IPS-18a (cell line): ENCODE results near the gene MSI1.
A peak's percentile ranks its signal among the peaks of the same experiment; 100 is the strongest.

Source experiments
- H3K27ac ChIP-seq: one replicate; pipeline ENCODE4 v1.5.1; 2013; ENCODE audit warnings: low read length
- H3K27me3 ChIP-seq: one replicate; pipeline ENCODE4 v1.6.1; 2013; ENCODE audit warnings: mild to moderate bottlenecking, low read length; ENCODE audit not compliant: control insufficient read depth, insufficient read depth
- H3K36me3 ChIP-seq: one replicate; pipeline ENCODE4 v1.6.1; 2013; ENCODE audit warnings: low read depth, low read length; ENCODE audit not compliant: control insufficient read depth
- H3K4me1 ChIP-seq: one replicate; pipeline ENCODE4 v1.6.1; 2013; ENCODE audit warnings: low read depth, low read length; ENCODE audit not compliant: control insufficient read depth
- H3K4me3 ChIP-seq: one replicate; pipeline ENCODE4 v1.5.1; 2013; ENCODE audit warnings: low read length
- H3K9ac ChIP-seq: one replicate; pipeline ENCODE4 v1.6.1; 2013; ENCODE audit warnings: mild to moderate bottlenecking, low read length, moderate library complexity
- H3K9me3 ChIP-seq: one replicate; pipeline ENCODE4 v1.6.1; 2013; ENCODE audit warnings: low read depth, low read length; ENCODE audit not compliant: control insufficient read depth

Gene MSI1

GRCh38 chr12:120368789-120369602, at the start of gene MSI1:
TSS of gene MSI1 (minus strand) at chr12:120369164. CDS start at chr12:120369091, 73 bp downstream.
- Histone ChIP-seq H3K9me3 (no peaks in the 10 kb centered on the region), H3K4me3 (peak within 1 kb of the TSS; percentile 75), H3K9ac (peak within 1 kb of the TSS; percentile 65), H3K27me3 (peaks cover 10% of the 10 kb centered on the region), H3K4me1 (peaks cover 24% of the 10 kb centered on the region), H3K27ac (no peak within 1 kb of the TSS), H3K36me3 (peaks cover 18% of the 10 kb centered on the region)

- no peak overlapping the region for H3K27ac ChIP-seq
- peaks cover 7% of the 10 kb centered on the region for H3K4me1 ChIP-seq
- H3K4me3 ChIP-seq, result no peak overlapping the region
- H3K9me3 ChIP-seq, result no peaks in the 10 kb centered on the region
- H3K36me3 ChIP-seq, result no peaks in the 10 kb centered on the region
- H3K9ac ChIP-seq, result no peak overlapping the region
- no peaks in the 10 kb centered on the region for H3K27me3 ChIP-seq
Measured at GRCh38 chr12:120417917-120418580, 49.1 kb upstream of the MSI1 start.

DNA sequence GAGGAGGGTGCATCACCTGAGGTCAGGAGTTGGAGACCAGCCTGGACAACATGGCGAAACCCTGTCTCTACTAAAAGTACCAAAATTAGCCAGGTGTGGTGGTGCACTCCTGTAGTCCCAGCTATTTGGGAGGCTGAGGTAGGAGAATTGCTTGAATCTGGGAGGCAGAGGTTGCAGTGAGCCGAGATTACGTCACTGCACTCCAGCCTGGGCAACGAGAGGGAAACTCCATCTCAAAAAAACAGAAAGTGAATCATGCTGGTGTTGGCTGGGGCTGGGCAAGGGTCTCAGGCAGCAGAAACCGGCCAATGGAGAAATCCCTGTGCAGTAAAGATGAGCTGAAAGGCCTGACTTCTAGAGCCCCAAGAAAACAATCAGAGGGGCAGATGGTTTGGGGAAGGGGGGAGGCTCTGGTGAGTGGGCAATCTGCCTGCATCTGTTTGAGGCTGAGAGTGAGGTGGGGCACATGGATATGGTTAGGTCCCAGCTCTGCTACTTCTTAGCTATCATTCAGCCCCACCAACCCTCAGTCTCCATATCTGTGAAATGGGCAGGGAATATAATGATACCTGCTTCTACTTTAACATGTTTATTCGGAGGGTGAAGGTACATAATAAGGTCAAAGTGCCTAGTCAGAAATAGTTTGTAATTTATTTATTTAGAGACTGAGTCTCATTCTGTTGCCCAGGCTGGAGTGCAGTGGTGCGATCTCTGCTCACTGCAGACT, 47.7 kb upstream of the MSI1 start:
- H3K36me3 ChIP-seq, result no peaks in the 10 kb centered on the region
- no peak overlapping the region for H3K27ac ChIP-seq
- no peak overlapping the region for H3K9ac ChIP-seq
- H3K27me3 ChIP-seq, result no peaks in the 10 kb centered on the region
- no peaks in the 10 kb centered on the region for H3K9me3 ChIP-seq
- no peak overlapping the region for H3K4me3 ChIP-seq
- H3K4me1 ChIP-seq, result peaks cover 9% of the 10 kb centered on the region

DNA sequence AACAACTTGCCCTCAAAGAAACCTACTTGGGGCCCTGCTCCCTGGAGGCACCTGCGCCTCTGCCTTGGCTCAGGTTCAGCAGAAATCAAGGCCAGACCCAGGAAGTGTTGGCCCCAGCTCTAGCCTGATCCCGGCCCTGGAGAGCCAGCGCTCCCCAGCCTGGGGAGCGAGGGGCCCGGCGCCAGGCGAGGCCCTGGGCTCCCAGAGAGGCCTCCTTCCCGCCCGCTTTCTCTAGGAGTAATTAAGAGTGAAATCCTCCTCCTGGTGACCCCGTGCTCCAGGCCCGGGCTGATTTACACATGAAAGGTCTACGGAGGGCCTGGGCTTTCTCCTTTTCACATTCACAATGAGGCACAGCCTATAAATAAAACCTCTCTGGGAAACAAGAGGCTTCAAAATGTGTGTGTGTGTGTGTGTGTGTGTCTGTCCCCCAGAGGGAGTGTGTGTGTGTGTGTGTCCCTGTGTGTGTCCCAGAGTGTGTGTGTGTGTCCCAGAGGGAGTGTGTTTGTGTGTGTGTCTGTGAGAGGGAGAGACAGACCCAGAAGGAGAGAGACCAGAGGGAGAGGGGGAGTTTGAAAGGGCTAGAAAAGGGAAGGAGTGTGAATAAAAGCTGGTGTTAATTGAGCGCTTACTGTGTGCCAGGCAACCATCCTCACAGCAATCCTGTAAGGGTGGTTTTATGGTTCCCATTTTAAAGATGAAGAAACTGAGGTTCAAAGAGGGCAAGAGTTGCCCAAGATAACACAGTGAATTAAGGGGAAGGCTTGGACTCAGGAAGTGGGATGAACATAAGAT, 45.1 kb upstream of the MSI1 start:
- Histone ChIP-seq H3K27ac (peak overlapping the region; percentile 67), H3K4me1 (peaks cover 9% of the 10 kb centered on the region), H3K36me3 (no peaks in the 10 kb centered on the region), H3K9me3 (no peaks in the 10 kb centered on the region), H3K9ac (peak overlapping the region; percentile 67), H3K4me3 (peak overlapping the region; percentile 13), H3K27me3 (no peaks in the 10 kb centered on the region)

DNA sequence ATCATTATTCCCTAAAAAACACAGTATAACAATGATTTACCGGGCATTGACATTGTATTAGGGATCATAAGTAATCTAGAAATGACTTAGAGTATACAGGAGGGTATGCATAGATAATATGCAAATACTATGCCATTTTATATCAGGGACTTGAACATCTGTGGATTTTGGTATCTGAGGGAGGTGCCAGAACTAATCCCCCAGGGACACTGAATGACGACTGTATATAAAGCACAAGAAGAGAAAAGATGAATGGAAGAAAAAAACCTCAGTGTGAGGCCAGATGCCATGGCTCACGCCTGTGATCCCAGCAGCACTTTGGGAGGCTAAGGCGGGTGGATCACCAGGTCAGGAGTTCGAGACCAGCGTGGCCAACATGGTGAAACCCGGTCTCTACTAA, 43.5 kb upstream of the MSI1 start:
- Histone ChIP-seq H3K27me3 (no peaks in the 10 kb centered on the region), H3K9ac (no peak overlapping the region), H3K4me1 (peaks cover 9% of the 10 kb centered on the region), H3K36me3 (no peaks in the 10 kb centered on the region), H3K27ac (no peak overlapping the region), H3K4me3 (no peak overlapping the region), H3K9me3 (no peaks in the 10 kb centered on the region)

DNA sequence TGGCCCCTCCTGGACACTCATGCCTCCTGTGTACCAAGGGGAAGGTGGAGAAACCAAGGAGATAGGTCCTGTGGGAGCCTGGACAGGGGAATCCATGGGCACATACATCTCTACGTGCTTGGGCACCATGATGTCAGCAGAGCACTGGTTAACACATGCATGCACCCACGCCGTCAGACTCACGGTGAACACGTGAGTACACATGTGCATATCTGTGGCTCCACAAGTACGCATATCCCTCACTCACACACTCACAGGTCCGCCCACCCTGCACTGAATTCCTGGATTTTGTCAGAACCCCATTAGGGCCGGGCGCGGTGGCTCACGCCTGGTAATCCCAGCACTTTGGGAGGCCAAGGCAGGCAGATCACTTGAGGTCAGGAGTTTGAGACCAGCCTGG, 39.8 kb upstream of the MSI1 start:
- H3K4me3 ChIP-seq, result no peak overlapping the region
- H3K9me3 ChIP-seq, result no peaks in the 10 kb centered on the region
- no peaks in the 10 kb centered on the region for H3K36me3 ChIP-seq
- peaks cover 8% of the 10 kb centered on the region for H3K4me1 ChIP-seq
- H3K27me3 ChIP-seq, result no peaks in the 10 kb centered on the region
- H3K9ac ChIP-seq, result no peak overlapping the region
- H3K27ac ChIP-seq, result no peak overlapping the region

GRCh38 chr12:120406553-120406952, 37.6 kb upstream of the MSI1 start:
- Histone ChIP-seq H3K4me1 (peaks cover 8% of the 10 kb centered on the region), H3K36me3 (no peaks in the 10 kb centered on the region), H3K4me3 (no peak overlapping the region), H3K9ac (no peak overlapping the region), H3K27me3 (no peaks in the 10 kb centered on the region), H3K27ac (no peak overlapping the region), H3K9me3 (no peaks in the 10 kb centered on the region)

GRCh38 chr12:120406069-120406468, 37.1 kb upstream of the MSI1 start:
- Histone ChIP-seq H3K27ac (no peak overlapping the region), H3K4me1 (peaks cover 8% of the 10 kb centered on the region), H3K9ac (no peak overlapping the region), H3K36me3 (no peaks in the 10 kb centered on the region), H3K27me3 (no peaks in the 10 kb centered on the region), H3K9me3 (no peaks in the 10 kb centered on the region), H3K4me3 (no peak overlapping the region)

- H3K36me3 ChIP-seq, result no peaks in the 10 kb centered on the region
- no peaks in the 10 kb centered on the region for H3K27me3 ChIP-seq
- H3K9ac ChIP-seq, result no peak overlapping the region
- no peak overlapping the region for H3K4me3 ChIP-seq
- no peak overlapping the region for H3K27ac ChIP-seq
- H3K9me3 ChIP-seq, result no peaks in the 10 kb centered on the region
- peaks cover 8% of the 10 kb centered on the region for H3K4me1 ChIP-seq
Measured at GRCh38 chr12:120404271-120404670, 35.3 kb upstream of the MSI1 start.

DNA sequence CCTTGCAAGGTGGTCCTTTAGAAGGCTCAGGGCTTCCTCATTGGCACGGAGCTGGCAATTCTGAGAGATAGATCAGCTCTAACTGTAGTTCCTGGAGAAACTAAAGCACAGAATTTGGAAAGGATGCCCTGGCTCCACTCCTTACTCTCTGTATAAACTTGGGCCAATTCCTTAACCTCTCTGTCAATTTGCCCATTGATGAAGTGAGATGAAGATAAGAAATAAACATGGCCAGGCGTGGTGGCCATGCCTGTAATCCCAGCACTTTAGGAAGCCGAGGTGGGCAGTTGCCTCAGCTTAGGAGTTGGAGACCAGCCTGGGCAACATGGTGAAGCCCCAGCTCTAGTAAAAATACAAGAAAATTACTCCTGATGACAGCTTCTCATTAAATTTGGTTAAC, 34.9 kb upstream of the MSI1 start:
- Histone ChIP-seq H3K27me3 (no peaks in the 10 kb centered on the region), H3K27ac (no peak overlapping the region), H3K9me3 (no peaks in the 10 kb centered on the region), H3K4me3 (no peak overlapping the region), H3K36me3 (no peaks in the 10 kb centered on the region), H3K9ac (no peak overlapping the region), H3K4me1 (peaks cover 8% of the 10 kb centered on the region)

DNA sequence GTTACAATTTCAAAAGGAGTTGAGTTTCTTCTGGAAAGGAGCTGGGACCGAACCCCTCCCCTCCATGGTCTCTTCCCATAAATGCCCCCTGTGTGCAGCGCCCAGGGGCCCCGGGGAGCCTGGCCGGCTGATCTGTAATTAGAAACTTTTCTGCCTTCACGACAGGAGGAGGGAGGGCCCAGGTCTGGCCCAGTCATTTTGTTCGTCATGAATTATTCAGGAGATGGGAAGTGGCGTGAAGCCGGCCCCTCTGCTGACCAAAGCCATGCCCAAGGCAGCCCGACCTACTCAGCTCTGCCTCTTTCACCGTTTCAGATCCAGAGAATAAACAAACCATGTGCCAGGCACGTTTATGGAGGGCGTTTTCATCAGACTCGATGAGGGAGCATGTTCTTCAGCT, 33.3 kb upstream of the MSI1 start:
- Histone ChIP-seq H3K4me1 (peaks cover 8% of the 10 kb centered on the region), H3K27ac (no peak overlapping the region), H3K9me3 (no peaks in the 10 kb centered on the region), H3K36me3 (no peaks in the 10 kb centered on the region), H3K27me3 (no peaks in the 10 kb centered on the region), H3K4me3 (no peak overlapping the region), H3K9ac (no peak overlapping the region)
